PFSK-1 (cell line): ENCODE measurements around the gene UGT1A10.

Source experiments
- POLR2AphosphoS5 ChIP-seq: IDR thresholded peaks from 2 replicates; pipeline ENCODE4 v1.6.1; 2012; ENCODE audit warnings: low read depth, mild to moderate bottlenecking, control low read depth, low read length, moderate library complexity
- SIN3A ChIP-seq: IDR thresholded peaks from 2 replicates; pipeline ENCODE4 v1.6.1; 2012; ENCODE audit warnings: mild to moderate bottlenecking, low read length, moderate library complexity, borderline replicate concordance; ENCODE audit not compliant: insufficient read depth
- TAF1 ChIP-seq: IDR thresholded peaks from 2 replicates; pipeline ENCODE4 v1.6.1; 2012; ENCODE audit warnings: low read length, control low read depth, borderline replicate concordance; ENCODE audit not compliant: insufficient read depth
- TF ChIP-seq, protein P1 (sequence below), 2 experiments: IDR thresholded peaks; 2 replicates each; pipeline versions ENCODE4 v1.6.1 to v1.8.0; 2011 to 2012; ENCODE audit warnings: low read depth in 2 of 2, low read length in 2 of 2, control low read depth in 1 of 2, inconsistent platforms in 1 of 2, mild to moderate bottlenecking in 1 of 2, moderate library complexity in 1 of 2; ENCODE audit not compliant: insufficient read depth in 1 of 2

DNA sequence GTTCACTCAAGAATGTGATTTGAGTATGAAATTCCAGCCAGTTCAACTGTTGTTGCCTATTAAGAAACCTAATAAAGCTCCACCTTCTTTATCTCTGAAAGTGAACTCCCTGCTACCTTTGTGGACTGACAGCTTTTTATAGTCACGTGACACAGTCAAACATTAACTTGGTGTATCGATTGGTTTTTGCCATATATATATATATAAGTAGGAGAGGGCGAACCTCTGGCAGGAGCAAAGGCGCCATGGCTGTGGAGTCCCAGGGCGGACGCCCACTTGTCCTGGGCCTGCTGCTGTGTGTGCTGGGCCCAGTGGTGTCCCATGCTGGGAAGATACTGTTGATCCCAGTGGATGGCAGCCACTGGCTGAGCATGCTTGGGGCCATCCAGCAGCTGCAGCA, 123.8 kb downstream of the UGT1A10 start, which contains the start of gene UGT1A1:
- TF ChIP-seq POLR2AphosphoS5, result no peak
- TF ChIP-seq, protein P1, sequence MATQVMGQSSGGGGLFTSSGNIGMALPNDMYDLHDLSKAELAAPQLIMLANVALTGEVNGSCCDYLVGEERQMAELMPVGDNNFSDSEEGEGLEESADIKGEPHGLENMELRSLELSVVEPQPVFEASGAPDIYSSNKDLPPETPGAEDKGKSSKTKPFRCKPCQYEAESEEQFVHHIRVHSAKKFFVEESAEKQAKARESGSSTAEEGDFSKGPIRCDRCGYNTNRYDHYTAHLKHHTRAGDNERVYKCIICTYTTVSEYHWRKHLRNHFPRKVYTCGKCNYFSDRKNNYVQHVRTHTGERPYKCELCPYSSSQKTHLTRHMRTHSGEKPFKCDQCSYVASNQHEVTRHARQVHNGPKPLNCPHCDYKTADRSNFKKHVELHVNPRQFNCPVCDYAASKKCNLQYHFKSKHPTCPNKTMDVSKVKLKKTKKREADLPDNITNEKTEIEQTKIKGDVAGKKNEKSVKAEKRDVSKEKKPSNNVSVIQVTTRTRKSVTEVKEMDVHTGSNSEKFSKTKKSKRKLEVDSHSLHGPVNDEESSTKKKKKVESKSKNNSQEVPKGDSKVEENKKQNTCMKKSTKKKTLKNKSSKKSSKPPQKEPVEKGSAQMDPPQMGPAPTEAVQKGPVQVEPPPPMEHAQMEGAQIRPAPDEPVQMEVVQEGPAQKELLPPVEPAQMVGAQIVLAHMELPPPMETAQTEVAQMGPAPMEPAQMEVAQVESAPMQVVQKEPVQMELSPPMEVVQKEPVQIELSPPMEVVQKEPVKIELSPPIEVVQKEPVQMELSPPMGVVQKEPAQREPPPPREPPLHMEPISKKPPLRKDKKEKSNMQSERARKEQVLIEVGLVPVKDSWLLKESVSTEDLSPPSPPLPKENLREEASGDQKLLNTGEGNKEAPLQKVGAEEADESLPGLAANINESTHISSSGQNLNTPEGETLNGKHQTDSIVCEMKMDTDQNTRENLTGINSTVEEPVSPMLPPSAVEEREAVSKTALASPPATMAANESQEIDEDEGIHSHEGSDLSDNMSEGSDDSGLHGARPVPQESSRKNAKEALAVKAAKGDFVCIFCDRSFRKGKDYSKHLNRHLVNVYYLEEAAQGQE (IDR thresholded peaks at IDR 0.05; ENCODE audit: insufficient read depth in 1 of 2, low read depth in 2 of 2, low read length in 2 of 2), result no peak
- TF ChIP-seq SIN3A, result no peak
- TF ChIP-seq TAF1, result no peak
